ENCODE data around the gene GRIN3A.

The GRIN3A gene

DNA sequence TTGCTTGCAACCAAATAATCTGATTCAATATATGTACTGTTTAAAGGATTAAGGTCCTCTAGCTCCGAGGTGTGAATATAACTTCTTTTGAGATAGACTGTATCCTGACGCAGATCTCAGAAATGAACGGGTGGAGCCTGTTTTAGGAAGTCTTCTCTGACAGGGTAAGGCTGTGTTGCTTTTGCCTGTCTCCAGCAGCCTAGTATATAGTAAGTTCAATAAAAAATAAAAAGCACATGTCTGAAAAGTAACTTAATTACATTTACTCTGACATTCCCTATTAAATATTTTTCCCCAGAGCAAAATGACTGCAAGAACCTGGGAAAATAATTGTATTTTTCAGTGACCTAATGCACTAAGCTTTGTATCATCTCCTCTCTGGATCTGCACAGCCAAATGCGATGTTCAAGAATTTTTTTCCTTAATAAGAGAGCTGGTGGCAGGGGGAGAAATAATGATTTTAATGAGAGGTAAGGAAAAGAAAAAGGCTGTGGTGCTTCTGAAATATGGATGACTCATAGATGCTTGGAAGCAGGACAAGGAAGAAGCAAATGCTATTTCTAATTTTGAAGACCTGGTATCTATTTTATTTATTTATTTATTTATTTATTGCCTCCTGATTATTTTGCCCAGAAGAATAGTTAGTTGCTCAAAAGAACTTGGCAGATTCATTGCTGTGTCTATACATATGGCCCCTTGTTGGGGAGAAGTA is 151.0 kb downstream of the GRIN3A start:
- no peak for TF ChIP-seq GATA3 (IDR thresholded peaks at IDR 0.05; ENCODE audit: low read depth, low read length)
- no peak for TF ChIP-seq GATA2 (IDR thresholded peaks at IDR 0.05; ENCODE audit: low read depth, low read length)

DNA sequence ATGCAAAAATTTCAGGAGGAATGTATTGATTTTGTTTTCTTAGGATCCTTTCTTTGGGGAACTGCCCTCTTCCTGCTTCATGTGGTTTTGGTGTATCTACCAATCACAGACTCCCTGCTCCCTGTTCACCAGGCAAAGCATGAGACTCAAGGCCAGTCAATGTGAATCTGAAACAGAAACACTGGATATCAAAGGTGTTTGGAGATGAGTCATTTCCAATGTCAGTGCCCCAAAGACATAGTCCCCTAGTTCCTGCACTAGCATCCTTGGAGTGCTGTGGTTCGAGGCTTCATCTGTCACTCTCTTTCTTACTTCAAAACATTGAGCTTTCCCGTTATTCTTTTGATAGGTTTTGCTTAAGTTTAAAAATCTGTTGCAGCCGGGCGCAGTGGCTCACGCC is 151.8 kb downstream of the GRIN3A start:
- no peak for TF ChIP-seq GATA2 (IDR thresholded peaks at IDR 0.05; ENCODE audit: low read depth, low read length)
- TF ChIP-seq GATA3 (IDR thresholded peaks at IDR 0.05; ENCODE audit: low read depth, low read length): no peak

DNA sequence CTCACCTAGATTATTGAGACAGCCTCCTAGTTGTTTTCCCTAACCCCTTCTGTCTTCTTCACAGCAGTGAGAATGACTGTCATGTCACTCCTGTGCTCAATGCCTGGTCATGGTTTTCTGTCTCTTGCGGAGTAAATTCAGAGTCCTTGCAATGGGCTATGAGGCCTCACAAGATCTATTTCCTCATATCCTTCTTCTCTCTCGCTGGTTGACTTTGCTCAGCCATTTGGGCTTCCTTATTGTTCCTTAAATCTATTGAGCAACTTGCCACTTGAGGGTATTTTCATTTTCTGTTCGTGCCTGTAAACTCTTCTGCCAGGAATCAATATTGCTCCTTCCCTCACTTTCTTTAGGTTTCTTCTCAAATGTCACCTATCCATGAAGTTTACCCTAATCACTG is 152.7 kb downstream of the GRIN3A start:
- TF ChIP-seq GATA3 (IDR thresholded peaks at IDR 0.05; ENCODE audit: low read depth, low read length): no peak
- TF ChIP-seq GATA2 (IDR thresholded peaks at IDR 0.05; ENCODE audit: low read depth, low read length): no peak

DNA sequence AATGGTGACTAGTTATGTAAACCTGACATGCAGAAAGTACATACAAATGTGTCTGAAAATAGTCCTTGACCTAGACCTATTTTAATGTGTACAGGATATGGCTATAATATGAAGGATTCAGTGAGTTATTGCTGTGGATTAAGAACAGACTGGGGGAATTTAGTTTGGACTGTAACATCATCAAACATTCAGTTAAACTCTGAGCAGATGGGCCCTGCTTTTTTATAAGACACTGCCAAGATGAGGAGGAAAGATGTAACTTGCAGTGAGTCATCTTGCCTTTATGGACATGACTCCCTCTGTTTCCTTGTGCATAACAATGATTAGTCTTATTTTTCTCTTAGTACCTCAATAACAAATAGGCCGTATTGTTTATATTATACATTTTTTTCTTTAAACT is 155.9 kb downstream of the GRIN3A start:
- no peak for TF ChIP-seq GATA3 (IDR thresholded peaks at IDR 0.05; ENCODE audit: low read depth, low read length)
- no peak for TF ChIP-seq GATA2 (IDR thresholded peaks at IDR 0.05; ENCODE audit: low read depth, low read length)

DNA sequence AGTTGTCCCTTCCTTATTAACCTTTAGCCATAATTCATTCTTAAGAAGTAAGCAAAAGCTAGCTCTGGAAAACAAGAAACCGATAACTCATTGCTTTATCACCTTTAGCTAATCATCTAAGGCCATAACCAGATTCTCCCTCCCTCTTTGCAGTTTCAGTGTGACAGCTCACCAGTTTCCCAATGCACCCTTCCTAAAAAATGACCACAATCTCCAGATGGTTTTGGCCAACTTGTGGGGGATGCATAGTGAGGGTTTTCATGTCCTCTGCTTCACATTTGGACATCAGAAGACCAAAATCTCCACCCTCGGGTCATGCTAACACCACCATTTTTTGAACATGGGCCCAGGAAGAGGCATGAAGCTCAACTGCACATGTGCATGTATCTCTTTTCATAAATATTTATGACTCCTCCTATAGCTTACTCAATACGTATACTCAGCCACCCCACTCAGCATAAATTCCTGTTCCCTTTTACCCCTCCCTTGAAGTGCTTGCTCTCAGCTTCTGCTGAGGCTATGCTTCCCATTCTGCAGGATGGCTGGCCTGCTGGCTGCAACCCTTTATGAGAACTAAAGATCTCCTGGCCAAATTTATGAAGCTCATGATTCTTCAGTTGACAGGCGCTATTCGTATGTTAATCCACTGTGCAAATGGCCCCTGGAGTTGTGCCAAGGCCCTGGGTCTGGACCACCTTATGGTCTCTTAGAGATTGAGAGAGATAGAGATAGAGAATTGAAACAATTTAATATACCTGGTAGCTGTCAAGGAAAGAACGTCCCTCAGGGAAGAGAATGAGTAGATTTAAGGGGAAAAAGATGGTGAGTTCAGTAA is 158.5 kb downstream of the GRIN3A start:
- TF ChIP-seq GATA3 (IDR thresholded peaks at IDR 0.05; ENCODE audit: low read depth, low read length) (no peak), GATA2 (IDR thresholded peaks at IDR 0.05; ENCODE audit: low read depth, low read length) (no peak)

DNA sequence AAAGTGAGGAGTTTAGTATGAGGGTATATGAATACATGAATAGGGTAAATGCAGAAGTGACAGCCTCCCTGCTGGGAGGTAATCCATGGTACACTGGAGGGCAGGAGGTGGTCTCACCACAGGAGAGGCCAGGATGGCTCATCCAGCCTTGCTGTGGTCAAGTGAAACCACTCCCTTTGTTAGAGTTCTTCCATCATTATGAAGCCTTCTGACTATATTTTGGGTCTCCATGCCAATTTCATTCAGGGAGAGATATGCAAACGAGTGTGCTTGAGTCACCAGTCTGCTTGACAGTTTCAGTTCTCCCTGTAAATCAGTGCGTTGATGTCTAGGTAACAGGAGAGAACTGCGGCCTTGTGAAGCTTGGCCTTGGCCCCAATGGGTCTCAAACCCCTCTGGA is 160.1 kb downstream of the GRIN3A start:
- TF ChIP-seq GATA2 (IDR thresholded peaks at IDR 0.05; ENCODE audit: low read depth, low read length) (no peak), GATA3 (IDR thresholded peaks at IDR 0.05; ENCODE audit: low read depth, low read length) (no peak)

DNA sequence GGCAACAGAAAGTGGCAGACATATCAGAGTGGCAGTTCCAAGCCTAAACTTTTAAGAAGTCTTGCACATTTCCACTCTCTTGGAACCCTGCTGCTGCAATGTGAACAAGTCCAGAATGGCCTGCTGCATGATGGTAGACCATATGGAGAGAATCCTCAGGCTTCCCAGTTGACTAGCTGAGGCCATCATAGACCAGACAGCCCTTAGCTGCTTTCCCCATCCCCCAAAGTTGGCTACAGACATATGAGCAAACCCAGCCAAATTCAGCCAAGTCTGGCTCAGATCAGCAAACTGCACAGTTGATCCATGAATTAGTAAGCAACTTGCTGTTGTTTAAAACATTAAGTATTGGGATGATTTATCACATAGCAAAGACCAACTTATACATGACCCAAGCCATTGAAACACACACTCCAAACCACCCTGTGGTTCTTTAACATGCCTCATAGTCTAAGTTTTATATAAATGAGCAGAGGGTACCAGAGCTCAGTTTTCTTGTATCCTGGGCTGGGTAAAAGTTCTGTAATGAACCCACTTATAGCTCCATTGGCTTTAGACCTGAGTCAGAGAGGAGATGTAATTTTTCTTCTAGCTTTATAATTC is 163.6 kb downstream of the GRIN3A start:
- no peak for TF ChIP-seq GATA3 (IDR thresholded peaks at IDR 0.05; ENCODE audit: low read depth, low read length)
- TF ChIP-seq GATA2 (IDR thresholded peaks at IDR 0.05; ENCODE audit: low read depth, low read length): no peak

DNA sequence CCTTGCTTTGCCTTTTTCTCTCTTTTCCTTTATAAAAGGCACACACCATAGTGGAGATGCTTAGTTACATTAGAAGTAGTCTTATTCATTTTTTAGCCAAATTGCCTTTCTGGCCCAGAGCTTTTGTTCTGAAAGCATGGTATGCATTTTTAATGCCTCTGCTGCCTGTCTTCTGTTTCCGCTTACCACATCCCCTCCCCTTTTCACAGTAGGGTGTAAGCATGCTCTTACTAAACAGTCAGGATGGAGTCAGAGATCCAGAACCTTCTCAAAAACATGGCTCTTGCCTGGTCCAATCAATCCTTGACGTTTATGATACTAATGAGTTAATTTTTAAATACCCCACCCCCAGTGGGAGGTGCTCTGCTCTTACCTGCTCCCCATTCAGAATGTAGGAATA is 166.1 kb downstream of the GRIN3A start:
- TF ChIP-seq GATA3 (IDR thresholded peaks at IDR 0.05; ENCODE audit: low read depth, low read length) (no peak), GATA2 (IDR thresholded peaks at IDR 0.05; ENCODE audit: low read depth, low read length) (no peak)

DNA sequence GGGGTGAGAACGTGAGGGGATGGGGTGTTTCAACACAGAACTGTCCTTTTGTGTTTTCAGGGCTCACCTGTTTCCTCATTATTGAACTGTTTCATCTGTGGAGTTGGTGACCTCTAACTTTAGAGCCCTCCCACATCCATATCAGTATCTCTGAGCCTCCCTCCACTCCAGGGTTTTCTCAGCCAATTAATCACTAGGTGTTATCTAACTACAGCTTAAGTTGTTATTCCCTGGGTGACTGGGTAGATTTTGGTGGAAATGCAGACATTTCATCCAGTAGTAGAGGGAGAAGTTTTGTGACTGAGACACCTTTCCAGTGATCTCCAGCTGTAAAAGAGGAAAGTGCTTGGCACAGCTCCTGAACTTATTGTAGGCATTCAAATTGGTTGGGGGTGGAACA is 167.3 kb downstream of the GRIN3A start:
- TF ChIP-seq GATA2 (IDR thresholded peaks at IDR 0.05; ENCODE audit: low read depth, low read length) (no peak), GATA3 (IDR thresholded peaks at IDR 0.05; ENCODE audit: low read depth, low read length) (no peak)

DNA sequence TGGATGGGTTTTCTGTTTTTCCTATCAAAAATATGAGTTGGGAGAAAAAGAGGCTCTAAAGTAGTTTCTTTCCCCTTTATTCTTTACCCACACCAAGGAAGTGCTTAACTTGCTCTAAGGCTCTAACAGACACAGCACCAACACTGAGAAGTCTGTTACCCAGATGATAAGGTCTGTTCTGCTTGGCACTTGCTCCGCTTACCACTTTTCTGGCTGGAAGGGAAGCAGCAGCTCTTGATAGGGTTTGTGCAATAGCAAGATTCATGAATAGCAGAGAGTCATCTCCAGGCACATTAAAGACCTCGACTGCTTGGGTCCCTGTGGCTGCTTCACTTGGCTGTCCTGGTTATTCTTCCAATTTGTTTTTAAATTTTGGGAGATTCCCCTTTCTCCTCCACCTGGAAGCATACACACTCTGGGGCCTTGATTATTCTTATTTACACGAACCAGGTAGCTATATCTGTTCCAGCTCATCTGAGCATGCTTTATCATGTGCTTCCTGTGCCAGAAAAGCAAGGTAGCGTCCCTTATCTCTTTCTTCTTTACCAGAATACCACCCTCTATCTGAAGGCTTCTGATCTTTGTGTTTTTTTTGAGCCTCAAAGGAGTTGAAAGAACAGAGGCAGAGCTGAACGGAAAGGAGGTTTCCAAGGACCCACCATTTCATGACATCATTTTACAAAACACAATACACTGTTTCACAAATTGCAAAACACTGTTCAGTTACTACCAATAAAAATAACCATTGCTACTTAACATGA is 168.5 kb downstream of the GRIN3A start:
- no peak for TF ChIP-seq GATA2 (IDR thresholded peaks at IDR 0.05; ENCODE audit: low read depth, low read length)
- no peak for TF ChIP-seq GATA3 (IDR thresholded peaks at IDR 0.05; ENCODE audit: low read depth, low read length)

DNA sequence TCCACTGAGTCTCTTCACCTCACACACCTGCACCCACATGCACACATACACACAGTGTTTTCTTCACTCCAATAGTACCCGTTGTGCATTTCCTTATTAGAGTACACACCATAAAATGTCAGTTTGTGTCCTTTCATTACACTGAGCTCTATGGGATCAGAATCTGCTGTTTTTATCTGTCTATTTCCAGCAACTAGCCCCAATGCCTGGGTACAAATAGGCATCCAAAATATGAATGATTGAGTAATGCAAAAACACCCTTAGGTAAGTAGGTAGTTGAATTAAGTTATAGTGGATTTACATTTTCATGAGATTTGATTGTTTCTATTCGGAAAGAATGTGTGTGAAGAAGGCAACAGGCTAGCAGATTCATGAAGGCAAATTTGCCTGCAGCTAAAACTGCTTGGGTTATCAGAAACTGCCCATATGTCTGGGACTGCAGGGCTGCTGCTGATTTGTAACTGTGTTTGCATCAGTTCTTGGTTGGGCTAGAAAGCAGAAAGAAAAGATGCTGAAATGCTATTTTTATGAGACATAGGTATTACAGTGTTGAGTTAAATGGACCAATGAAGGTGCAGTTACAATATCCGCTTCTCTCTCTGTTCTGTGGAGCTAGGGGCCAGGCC is 170.6 kb downstream of the GRIN3A start:
- no peak for TF ChIP-seq GATA3 (IDR thresholded peaks at IDR 0.05; ENCODE audit: low read depth, low read length)

DNA sequence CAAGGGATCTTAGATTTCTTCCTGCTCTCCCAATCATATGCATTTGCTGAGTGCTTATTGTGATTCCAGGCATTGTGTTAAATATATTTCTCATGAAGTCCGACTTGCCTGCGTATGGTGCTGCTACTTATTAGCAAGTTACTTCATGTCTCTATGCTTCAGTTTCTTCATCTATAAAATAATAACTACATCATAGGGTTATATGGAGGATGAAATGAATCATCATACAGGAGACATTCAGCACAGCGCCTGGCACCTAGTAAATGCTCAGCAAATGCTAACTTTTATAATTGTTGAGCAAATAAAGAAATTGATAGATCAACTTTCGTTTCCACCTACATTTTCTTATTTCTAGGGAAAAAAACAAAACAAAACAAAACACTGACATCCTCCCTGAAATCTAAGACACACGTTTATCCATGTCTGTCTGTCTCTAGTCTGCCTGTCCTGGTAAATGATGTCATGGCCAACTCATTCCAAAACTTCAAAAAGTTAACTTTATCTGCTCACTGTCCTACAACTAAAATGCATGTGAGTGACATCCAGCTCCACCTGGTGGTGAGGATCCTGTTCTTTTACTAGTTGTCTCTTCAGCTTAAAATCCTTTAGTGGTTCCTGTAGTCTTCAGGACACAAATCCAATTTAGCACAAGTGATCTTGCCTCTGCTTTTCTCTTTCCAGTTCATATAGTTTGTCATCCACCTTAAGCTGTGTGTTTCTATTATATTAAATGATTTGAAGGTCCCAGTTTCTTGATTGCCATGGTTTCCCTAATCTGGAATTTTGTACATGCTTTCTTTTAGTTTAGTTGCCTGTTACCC is 171.3 kb downstream of the GRIN3A start:
- TF ChIP-seq GATA3 (IDR thresholded peaks at IDR 0.05; ENCODE audit: low read depth, low read length) (no peak), GATA2 (IDR thresholded peaks at IDR 0.05; ENCODE audit: low read depth, low read length) (no peak)

DNA sequence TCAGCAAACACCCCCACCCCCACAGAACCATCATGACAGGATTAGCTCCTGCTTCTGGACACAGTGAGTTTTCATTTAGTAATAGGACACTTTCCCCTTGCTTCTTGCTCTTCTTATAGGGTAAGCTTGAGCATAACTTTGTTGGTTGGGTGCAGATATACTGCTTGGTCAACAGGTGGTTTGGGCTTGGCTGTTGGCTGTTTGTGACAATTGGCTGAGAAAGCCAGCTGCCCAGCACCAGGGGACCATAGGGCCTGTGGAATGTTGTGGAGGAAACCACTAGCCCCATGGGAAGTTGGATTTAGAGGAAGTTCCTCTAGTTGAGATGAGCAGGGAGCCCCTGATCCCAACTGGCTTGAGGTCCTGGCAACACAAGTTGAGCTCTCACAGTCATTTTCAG is 174.2 kb downstream of the GRIN3A start:
- TF ChIP-seq GATA3 (IDR thresholded peaks at IDR 0.05; ENCODE audit: low read depth, low read length) (no peak), GATA2 (IDR thresholded peaks at IDR 0.05; ENCODE audit: low read depth, low read length) (no peak)
